Fibroblast of lung (primary cell): ENCODE results near the gene NDUFB7. TPM values are rescaled to one million over a fixed set of nuclear protein-coding genes. Genes with fewer than 3 reads are reported as not detected.
A peak's percentile ranks its signal among the peaks of the same experiment; 100 is the strongest.
"Not testable (repeated sequence)": the region's sequence is repeated elsewhere in the genome, so short reads cannot be mapped to it uniquely, and the experiment has no call there.

Source experiments
- DNase-seq, 2 donors: peaks; one replicate each; pipeline versions ENCODE4 v3.0.0 to v3.0.0-alpha.2; 2010; ENCODE audit warnings: low read depth in 2 of 2
- H2AFZ ChIP-seq: 2 replicates; pipeline ENCODE4 v1.5.1; 2012; ENCODE audit warnings: low read length, control low read depth, inconsistent platforms
- H3K27ac ChIP-seq: 2 replicates; pipeline ENCODE4 v1.5.1; 2011; ENCODE audit warnings: low read length, control low read depth; ENCODE audit not compliant: insufficient read depth
- H3K27me3 ChIP-seq: 2 replicates; pipeline ENCODE4 v1.5.1; 2011; ENCODE audit warnings: mild to moderate bottlenecking, low read length; ENCODE audit not compliant: control insufficient read depth, insufficient read depth
- H3K36me3 ChIP-seq: 2 replicates; pipeline ENCODE4 v1.5.1; 2011; ENCODE audit warnings: low read length; ENCODE audit not compliant: control insufficient read depth, insufficient read depth
- H3K4me1 ChIP-seq: 2 replicates; pipeline ENCODE4 v1.5.1; 2011; ENCODE audit warnings: low read length; ENCODE audit not compliant: control insufficient read depth, insufficient read depth; ENCODE audit errors: extremely low read depth
- H3K4me2 ChIP-seq: 2 replicates; pipeline ENCODE4 v1.5.1; 2011; ENCODE audit warnings: low read length, control low read depth; ENCODE audit not compliant: insufficient read depth; ENCODE audit errors: extremely low read depth
- H3K4me3 ChIP-seq, 4 experiments: fragments of 200-600 bp in 1 of 4; sonication (generic) in 1 of 4; replicated peaks in 1 of 4; 2 replicates each; pipeline ENCODE4 v1.5.1; 2011 to 2016; ENCODE audit warnings: low read length in 4 of 4, low read depth in 3 of 4, mild to moderate bottlenecking in 3 of 4, control low read depth in 2 of 4, inconsistent platforms in 1 of 4, mixed read lengths in 1 of 4; ENCODE audit not compliant: insufficient read depth in 1 of 4; ENCODE audit errors: control extremely low read depth in 1 of 4
- H3K79me2 ChIP-seq: 2 replicates; pipeline ENCODE4 v1.5.1; 2012; ENCODE audit warnings: mild to moderate bottlenecking, low read length, inconsistent platforms; ENCODE audit not compliant: control insufficient read depth, insufficient read depth
- H3K9ac ChIP-seq: 2 replicates; pipeline ENCODE4 v1.5.1; 2011; ENCODE audit warnings: mild to moderate bottlenecking, low read length, control low read depth; ENCODE audit not compliant: insufficient read depth
- H3K9me3 ChIP-seq: 2 replicates; pipeline ENCODE4 v1.5.1; 2012; ENCODE audit warnings: low read depth, low read length; ENCODE audit not compliant: control insufficient read depth, insufficient read depth
- H4K20me1 ChIP-seq: 2 replicates; pipeline ENCODE4 v1.5.1; 2011; ENCODE audit warnings: low read length; ENCODE audit not compliant: control insufficient read depth, insufficient read depth; ENCODE audit errors: extremely low read depth
- EZH2 ChIP-seq: IDR thresholded peaks from 2 replicates; pipeline ENCODE4 v1.5.1; 2012; ENCODE audit warnings: low read length, control low read depth, mild to moderate bottlenecking; ENCODE audit errors: missing control alignments
- polyA plus RNA-seq, 2 donors: library from polyadenylated mRNA; depleted of rRNA in 1 of 2; stranded (reverse) in 1 of 2; unstranded in 1 of 2; fragments of >200 nt; gene quantifications; 2 replicates each; pipeline ENCODE4 v1.2.1, GENCODE V29; 2011 to 2012; ENCODE audit warnings: missing spikeins in 1 of 2
- total RNA-seq: library from RNA; depleted of rRNA; stranded (reverse); fragments of >200 nt; gene quantifications from 2 replicates; pipeline ENCODE4 v1.2.1, GENCODE V29; 2014
- TF ChIP-seq, protein P1 (sequence below), 2 donors: IDR thresholded peaks in 1 of 2; conservative IDR thresholded peaks in 1 of 2; 1 replicate in 1 of 2; 2 replicates in 1 of 2; pipeline ENCODE4 v1.5.1; 2011 to 2012; ENCODE audit warnings: low read length in 2 of 2, control low read depth in 1 of 2, inconsistent platforms in 1 of 2, low read depth in 1 of 2, mild to moderate bottlenecking in 1 of 2

Gene NDUFB7
- total and polyA plus RNA-seq, 2 donors (not counting 1 experiment from before 2014, with no cell fraction given), result 100 to 253 TPM

DNA sequence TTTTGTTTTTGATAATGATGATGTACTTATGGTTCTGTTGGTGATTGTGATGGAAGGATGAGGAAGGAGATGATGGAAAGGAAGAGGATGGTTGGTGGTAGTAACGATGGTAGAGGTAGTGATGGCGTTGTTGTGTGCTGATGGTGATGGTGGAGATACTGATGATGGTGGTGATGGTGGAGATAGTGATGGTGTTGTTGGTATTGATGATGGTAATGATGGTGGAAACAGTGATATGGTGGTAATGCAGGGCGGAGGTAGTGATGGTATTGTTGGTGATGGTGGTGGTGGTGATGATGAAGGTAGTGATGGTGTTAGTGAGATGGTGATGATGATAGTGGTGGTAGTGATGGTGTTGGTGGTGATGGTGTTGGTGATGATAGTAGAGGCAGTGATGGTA lies 23.7 kb upstream of the NDUFB7 start:
- H3K27ac ChIP-seq, result no peak overlapping the region
- H3K4me1 ChIP-seq, result no peaks in the 10 kb centered on the region
- no peaks in the 10 kb centered on the region for H3K27me3 ChIP-seq
- no peak overlapping the region for H3K4me2 ChIP-seq
- H3K4me3 ChIP-seq, result no peak overlapping the region
- H3K9ac ChIP-seq, result no peak overlapping the region
- TF ChIP-seq, protein P1, sequence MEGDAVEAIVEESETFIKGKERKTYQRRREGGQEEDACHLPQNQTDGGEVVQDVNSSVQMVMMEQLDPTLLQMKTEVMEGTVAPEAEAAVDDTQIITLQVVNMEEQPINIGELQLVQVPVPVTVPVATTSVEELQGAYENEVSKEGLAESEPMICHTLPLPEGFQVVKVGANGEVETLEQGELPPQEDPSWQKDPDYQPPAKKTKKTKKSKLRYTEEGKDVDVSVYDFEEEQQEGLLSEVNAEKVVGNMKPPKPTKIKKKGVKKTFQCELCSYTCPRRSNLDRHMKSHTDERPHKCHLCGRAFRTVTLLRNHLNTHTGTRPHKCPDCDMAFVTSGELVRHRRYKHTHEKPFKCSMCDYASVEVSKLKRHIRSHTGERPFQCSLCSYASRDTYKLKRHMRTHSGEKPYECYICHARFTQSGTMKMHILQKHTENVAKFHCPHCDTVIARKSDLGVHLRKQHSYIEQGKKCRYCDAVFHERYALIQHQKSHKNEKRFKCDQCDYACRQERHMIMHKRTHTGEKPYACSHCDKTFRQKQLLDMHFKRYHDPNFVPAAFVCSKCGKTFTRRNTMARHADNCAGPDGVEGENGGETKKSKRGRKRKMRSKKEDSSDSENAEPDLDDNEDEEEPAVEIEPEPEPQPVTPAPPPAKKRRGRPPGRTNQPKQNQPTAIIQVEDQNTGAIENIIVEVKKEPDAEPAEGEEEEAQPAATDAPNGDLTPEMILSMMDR (conservative IDR thresholded peaks at IDR 0.05 in 1 of 2, IDR thresholded peaks at IDR 0.05 in 1 of 2; ENCODE audit: low read depth in 1 of 2, low read length in 2 of 2), result no peak
- TF ChIP-seq EZH2, result no peak
- H3K79me2 ChIP-seq, result no peaks in the 10 kb centered on the region
- H4K20me1 ChIP-seq, result no peaks in the 10 kb centered on the region
- no peak for DNase-seq
- H3K36me3 ChIP-seq, result no peaks in the 10 kb centered on the region
- H3K9me3 ChIP-seq, result no peaks in the 10 kb centered on the region
- no peak overlapping the region for H2AFZ ChIP-seq

DNA sequence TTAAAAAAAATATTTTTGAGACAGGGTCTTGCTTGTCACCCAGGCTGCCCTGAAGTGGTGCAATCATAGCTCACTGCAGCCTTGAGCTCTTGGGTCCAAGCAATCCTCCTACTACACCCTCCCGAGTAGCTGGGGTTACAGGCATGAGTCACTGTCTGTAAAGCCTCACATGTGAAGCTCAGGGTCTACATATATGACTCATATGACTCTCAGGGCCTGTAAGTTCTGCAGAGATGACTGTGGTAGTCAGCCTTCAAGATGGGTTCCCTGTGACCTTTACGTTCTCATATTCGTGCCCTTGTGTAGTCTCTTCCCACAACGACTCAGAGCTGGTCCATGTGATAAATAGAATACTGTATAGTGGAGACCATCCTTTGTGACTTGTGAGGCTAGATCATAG lies 17.6 kb upstream of the NDUFB7 start:
- not testable (repeated sequence) for H2AFZ ChIP-seq, H3K4me3 ChIP-seq, H3K4me1 ChIP-seq, H3K9me3 ChIP-seq, H3K9ac ChIP-seq, H3K27ac ChIP-seq, H3K4me2 ChIP-seq, H4K20me1 ChIP-seq, H3K36me3 ChIP-seq, H3K27me3 ChIP-seq, H3K79me2 ChIP-seq
- DNase-seq, result peak in 1 of 2 donors; percentile 22

DNA sequence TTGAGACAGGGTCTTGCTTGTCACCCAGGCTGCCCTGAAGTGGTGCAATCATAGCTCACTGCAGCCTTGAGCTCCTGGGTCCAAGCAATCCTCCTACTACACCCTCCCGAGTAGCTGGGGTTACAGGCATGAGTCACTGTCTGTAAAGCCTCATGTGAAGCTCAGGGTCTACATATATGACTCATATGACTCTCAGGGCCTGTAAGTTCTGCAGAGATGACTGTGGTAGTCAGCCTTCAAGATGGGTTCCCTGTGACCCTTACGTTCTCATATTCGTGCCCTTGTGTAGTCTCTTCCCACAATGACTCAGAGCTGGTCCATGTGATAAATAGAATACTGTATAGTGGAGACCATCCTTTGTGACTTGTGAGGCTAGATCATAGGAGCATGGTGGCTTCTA lies 13.3 kb upstream of the NDUFB7 start:
- not testable (repeated sequence) for H3K36me3 ChIP-seq, H3K27ac ChIP-seq, H4K20me1 ChIP-seq, H3K27me3 ChIP-seq, H3K9ac ChIP-seq, H3K4me2 ChIP-seq, H3K4me3 ChIP-seq, H3K4me1 ChIP-seq, H3K9me3 ChIP-seq, H2AFZ ChIP-seq, H3K79me2 ChIP-seq
- peak; percentile 45 to 66 for DNase-seq

DNA sequence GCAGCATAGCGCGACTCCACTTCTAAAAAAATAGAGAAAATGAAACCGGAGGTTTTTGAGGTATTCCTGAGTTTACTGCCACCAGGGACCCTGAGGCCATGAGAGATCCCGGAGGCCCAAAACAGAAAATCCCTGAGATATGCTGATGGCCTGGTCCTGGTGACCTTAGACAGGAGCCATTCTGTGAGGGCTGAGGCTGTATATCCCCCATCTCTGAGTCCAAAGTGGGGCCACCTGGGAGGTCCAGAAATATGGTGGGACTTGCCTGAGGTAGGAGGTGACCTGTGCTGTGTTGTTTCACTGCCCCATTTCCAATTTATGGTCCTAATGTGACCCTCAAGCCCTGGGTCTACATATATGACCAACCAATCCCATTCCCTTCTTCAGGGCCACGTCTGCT lies 12.5 kb upstream of the NDUFB7 start:
- not testable (repeated sequence) for DNase-seq, H3K27ac ChIP-seq, H3K9ac ChIP-seq, H3K4me1 ChIP-seq, H4K20me1 ChIP-seq, H3K36me3 ChIP-seq, H3K4me2 ChIP-seq, H2AFZ ChIP-seq, H3K4me3 ChIP-seq, H3K79me2 ChIP-seq, H3K27me3 ChIP-seq, H3K9me3 ChIP-seq
